Mammary epithelial cell (primary cell): ENCODE data around the gene AGPAT2.

Experiments
- CTCF ChIP-seq, 2 donors: IDR thresholded peaks in 1 of 2; conservative IDR thresholded peaks in 1 of 2; 2 replicates each; pipeline ENCODE4 v1.5.1; 2011 to 2012; ENCODE audit warnings: inconsistent platforms in 2 of 2, low read length in 2 of 2, mild to moderate bottlenecking in 2 of 2, control low read depth in 1 of 2, low read depth in 1 of 2; ENCODE audit not compliant: insufficient read depth in 1 of 2; ENCODE audit errors: extremely low read depth in 1 of 2
- EZH2 ChIP-seq: IDR thresholded peaks from 2 replicates; pipeline ENCODE4 v1.6.1; 2012; ENCODE audit warnings: low read length, inconsistent platforms, borderline replicate concordance

- TF ChIP-seq CTCF (conservative IDR thresholded peaks at IDR 0.05 in 1 of 2, IDR thresholded peaks at IDR 0.05 in 1 of 2; ENCODE audit: extremely low read depth in 1 of 2, insufficient read depth in 1 of 2, low read depth in 1 of 2, low read length in 2 of 2) (no peak), EZH2 (no peak)
These were observed 56.6 kb downstream of the AGPAT2 start for GRCh38 chr9:136630662-136630992.
